Astrocyte (in vitro differentiated cells and primary cell): Measurements from ENCODE around the gene HTRA2. TPM values are rescaled to one million over a fixed set of nuclear protein-coding genes. Genes with fewer than 3 reads are reported as not detected.

Experiments
- DNase-seq: peaks from one replicate; pipeline ENCODE4 v3.0.0-alpha.2; 2010; ENCODE audit warnings: low read depth
- FAIRE-seq: peaks from 2 replicates; lab custom pipeline; 2011; peaks lifted over from hg19 to GRCh38; lab: Jason Lieb, UNC
- H2AFZ ChIP-seq: 2 replicates; pipeline ENCODE4 v1.6.0; 2012; ENCODE audit warnings: low read depth, low read length, inconsistent platforms
- H3K27ac ChIP-seq: 2 replicates; pipeline ENCODE4 v1.5.1; 2011; ENCODE audit warnings: low read depth, low read length, inconsistent platforms
- H3K27me3 ChIP-seq: 2 replicates; pipeline ENCODE4 v1.6.0; 2011; ENCODE audit warnings: low read length, inconsistent platforms; ENCODE audit not compliant: insufficient read depth
- H3K36me3 ChIP-seq: 2 replicates; pipeline ENCODE4 v1.5.1; 2011; ENCODE audit warnings: low read length, inconsistent platforms; ENCODE audit not compliant: insufficient read depth
- H3K4me1 ChIP-seq: 2 replicates; pipeline ENCODE4 v1.5.1; 2011; ENCODE audit warnings: low read length, inconsistent platforms; ENCODE audit not compliant: insufficient read depth
- H3K4me2 ChIP-seq: 2 replicates; pipeline ENCODE4 v1.6.0; 2012; ENCODE audit warnings: low read length, inconsistent platforms
- H3K4me3 ChIP-seq: 2 replicates; pipeline ENCODE4 v1.5.1; 2011; ENCODE audit warnings: low read depth, mild to moderate bottlenecking, low read length, inconsistent platforms; ENCODE audit not compliant: insufficient read depth
- H3K79me2 ChIP-seq: 2 replicates; pipeline ENCODE4 v1.6.0; 2012; ENCODE audit warnings: mild to moderate bottlenecking, low read length, inconsistent platforms; ENCODE audit not compliant: insufficient read depth
- H3K9ac ChIP-seq: 2 replicates; pipeline ENCODE4 v1.6.0; 2012; ENCODE audit warnings: mild to moderate bottlenecking, low read length, inconsistent platforms
- H3K9me3 ChIP-seq: 2 replicates; pipeline ENCODE4 v1.5.1; 2012; ENCODE audit warnings: low read depth, mild to moderate bottlenecking, low read length, inconsistent platforms; ENCODE audit not compliant: insufficient read depth
- H4K20me1 ChIP-seq: 2 replicates; pipeline ENCODE4 v1.6.0; 2012; ENCODE audit warnings: low read length, inconsistent platforms; ENCODE audit not compliant: insufficient read depth
- H3K27ac Mint-ChIP-seq: one replicate; pipeline ENCODE4 v1.8.0; 2021; ENCODE audit warnings: mild to moderate bottlenecking, mixed read lengths; ENCODE audit not compliant: unreplicated experiment
- H3K27me3 Mint-ChIP-seq: one replicate; pipeline ENCODE4 v1.8.0; 2021; ENCODE audit warnings: low read depth, mixed read lengths; ENCODE audit not compliant: unreplicated experiment
- H3K36me3 Mint-ChIP-seq: one replicate; pipeline ENCODE4 v1.8.0; 2021; ENCODE audit warnings: low read depth, mixed read lengths; ENCODE audit not compliant: unreplicated experiment
- H3K4me1 Mint-ChIP-seq: one replicate; pipeline ENCODE4 v1.8.0; 2021; ENCODE audit warnings: low read depth, mixed read lengths; ENCODE audit not compliant: unreplicated experiment
- H3K4me3 Mint-ChIP-seq: one replicate; pipeline ENCODE4 v1.8.0; 2021; ENCODE audit warnings: mild to moderate bottlenecking, moderate library complexity, mixed read lengths; ENCODE audit not compliant: unreplicated experiment
- H3K9me3 Mint-ChIP-seq: one replicate; pipeline ENCODE4 v1.8.0; 2021; ENCODE audit warnings: mild to moderate bottlenecking, mixed read lengths; ENCODE audit not compliant: unreplicated experiment
- EZH2 ChIP-seq: IDR thresholded peaks from 2 replicates; pipeline ENCODE4 v1.6.1; 2012; ENCODE audit warnings: mild to moderate bottlenecking, low read length, inconsistent platforms; ENCODE audit not compliant: insufficient read depth
- total RNA-seq: library from RNA; stranded (reverse); gene quantifications from 2 replicates; pipeline ENCODE4 v1.2.1, GENCODE V29; 2021
- TF ChIP-seq, protein P1 (sequence below): IDR thresholded peaks from 2 replicates; pipeline ENCODE4 v1.5.1; 2011; ENCODE audit warnings: low read depth, mild to moderate bottlenecking, inconsistent platforms, low read length, moderate library complexity; ENCODE audit not compliant: insufficient read depth

The HTRA2 gene
- total RNA-seq, 1 donor from 2014 or later: 24.4 TPM

DNA sequence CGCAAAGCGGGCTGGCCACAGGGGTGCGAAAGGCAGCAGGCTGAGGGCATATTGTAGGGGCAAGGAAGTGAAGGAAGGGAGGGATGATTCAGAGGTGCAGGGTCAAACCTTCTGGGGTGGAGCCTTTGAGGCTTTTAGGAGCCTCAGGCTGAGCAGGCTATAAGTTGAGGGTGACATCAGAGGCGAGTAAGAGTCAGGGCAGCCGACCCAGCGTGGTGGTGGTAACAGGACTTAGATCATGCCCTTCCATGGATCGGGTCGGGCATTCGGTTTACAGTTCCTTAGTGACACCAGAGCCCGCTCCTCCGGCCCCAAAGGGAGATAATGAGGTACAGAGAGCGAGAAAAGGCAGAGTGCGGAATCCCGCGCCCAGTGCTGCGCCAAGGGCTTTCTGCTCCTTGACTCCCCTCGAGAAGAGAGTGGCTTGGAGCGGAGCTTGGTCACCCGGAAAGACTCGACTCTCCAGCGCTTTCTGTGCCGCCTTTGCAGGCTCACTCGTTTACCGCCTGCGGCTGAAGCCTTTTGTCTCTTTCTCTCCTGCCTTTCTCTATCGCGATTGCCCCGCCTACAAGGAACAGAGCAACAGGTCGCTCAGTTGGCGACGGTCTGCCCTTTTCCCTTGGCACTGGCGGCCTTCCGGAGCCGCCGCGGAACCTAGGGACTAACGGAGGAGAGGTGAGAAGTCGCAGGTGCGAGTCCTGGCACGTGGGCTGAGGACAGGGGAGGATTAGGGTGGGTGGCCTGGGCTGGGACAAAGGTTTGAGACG lies 31.1 kb upstream of the HTRA2 start:
- H3K9ac ChIP-seq: no peak overlapping the region
- H2AFZ ChIP-seq: peak overlapping the region; percentile 21
- TF ChIP-seq EZH2: peak; percentile 89
- TF ChIP-seq, protein P1, sequence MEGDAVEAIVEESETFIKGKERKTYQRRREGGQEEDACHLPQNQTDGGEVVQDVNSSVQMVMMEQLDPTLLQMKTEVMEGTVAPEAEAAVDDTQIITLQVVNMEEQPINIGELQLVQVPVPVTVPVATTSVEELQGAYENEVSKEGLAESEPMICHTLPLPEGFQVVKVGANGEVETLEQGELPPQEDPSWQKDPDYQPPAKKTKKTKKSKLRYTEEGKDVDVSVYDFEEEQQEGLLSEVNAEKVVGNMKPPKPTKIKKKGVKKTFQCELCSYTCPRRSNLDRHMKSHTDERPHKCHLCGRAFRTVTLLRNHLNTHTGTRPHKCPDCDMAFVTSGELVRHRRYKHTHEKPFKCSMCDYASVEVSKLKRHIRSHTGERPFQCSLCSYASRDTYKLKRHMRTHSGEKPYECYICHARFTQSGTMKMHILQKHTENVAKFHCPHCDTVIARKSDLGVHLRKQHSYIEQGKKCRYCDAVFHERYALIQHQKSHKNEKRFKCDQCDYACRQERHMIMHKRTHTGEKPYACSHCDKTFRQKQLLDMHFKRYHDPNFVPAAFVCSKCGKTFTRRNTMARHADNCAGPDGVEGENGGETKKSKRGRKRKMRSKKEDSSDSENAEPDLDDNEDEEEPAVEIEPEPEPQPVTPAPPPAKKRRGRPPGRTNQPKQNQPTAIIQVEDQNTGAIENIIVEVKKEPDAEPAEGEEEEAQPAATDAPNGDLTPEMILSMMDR: no peak
- H3K36me3 ChIP-seq: no peaks in the 10 kb centered on the region
- H3K4me3 ChIP-seq: peak overlapping the region; percentile 5
- DNase-seq: no peak
- H3K9me3 ChIP-seq: no peaks in the 10 kb centered on the region
- Mint-ChIP-seq H3K4me3 (peak overlapping the region; percentile 81), H3K4me1 (peaks cover 11% of the 10 kb centered on the region), H3K9me3 (no peaks in the 10 kb centered on the region), H3K27me3 (peaks cover 66% of the 10 kb centered on the region), H3K36me3 (peaks cover 6% of the 10 kb centered on the region), H3K27ac (peak overlapping the region; percentile 38)
- no peaks in the 10 kb centered on the region for H4K20me1 ChIP-seq
- peak overlapping the region; percentile 85 for H3K4me2 ChIP-seq
- no peaks in the 10 kb centered on the region for H3K79me2 ChIP-seq
- H3K27me3 ChIP-seq: peaks cover 42% of the 10 kb centered on the region
- no peak overlapping the region for H3K27ac ChIP-seq
- FAIRE-seq: no peak
- peaks cover 29% of the 10 kb centered on the region for H3K4me1 ChIP-seq

DNA sequence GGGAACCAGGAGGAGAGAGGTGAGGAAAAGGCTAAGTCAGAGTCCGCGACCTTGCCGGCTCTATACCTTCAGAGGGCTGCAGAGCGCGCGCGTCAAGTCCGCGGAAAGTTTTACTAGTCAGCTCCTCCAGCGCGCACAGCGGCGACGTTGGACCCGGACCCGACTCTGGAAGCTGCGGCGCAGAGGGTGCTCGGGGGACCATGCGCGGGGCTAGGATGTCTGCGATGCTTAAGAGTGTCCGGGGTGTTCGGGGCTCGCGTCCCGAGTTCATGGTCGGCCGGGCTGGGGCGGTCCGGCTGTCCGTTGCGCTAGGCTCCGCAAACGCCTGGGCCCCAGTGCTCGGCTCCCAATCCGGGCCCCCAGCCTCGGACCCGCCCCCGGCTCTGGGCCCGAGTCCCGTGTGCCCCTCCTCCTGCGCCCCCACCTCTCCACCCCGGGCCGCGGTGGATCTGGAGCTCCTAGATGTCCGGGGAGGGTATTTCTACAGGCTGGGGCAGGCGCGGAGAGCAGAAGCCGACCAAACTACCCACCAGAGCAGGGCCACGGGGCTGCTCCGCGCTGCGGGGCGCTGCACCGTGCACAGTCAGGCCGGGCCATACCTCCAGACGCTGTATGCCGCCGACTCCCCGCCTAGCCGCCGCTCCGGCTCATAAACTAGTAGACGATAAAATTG lies 30.3 kb upstream of the HTRA2 start, which contains the start of gene LBX2:
LBX2 (minus strand) TSS at position 337 of the 673 bp plus-strand sequence; CDS start at position 271, 66 bp downstream.
- Histone ChIP-seq H4K20me1 (no peaks in the 10 kb centered on the region), H3K4me2 (peak within 1 kb of the TSS; percentile 85), H3K79me2 (peaks cover 4% of the 10 kb centered on the region), H2AFZ (peak within 1 kb of the TSS; percentile 21), H3K36me3 (no peaks in the 10 kb centered on the region), H3K27ac (no peak within 1 kb of the TSS), H3K27me3 (peaks cover 42% of the 10 kb centered on the region), H3K9ac (no peak within 1 kb of the TSS), H3K9me3 (no peaks in the 10 kb centered on the region), H3K4me3 (peak within 1 kb of the TSS; percentile 5), H3K4me1 (peaks cover 36% of the 10 kb centered on the region)
- Mint-ChIP-seq H3K4me3 (peak within 1 kb of the TSS; percentile 81), H3K4me1 (peaks cover 13% of the 10 kb centered on the region), H3K36me3 (peaks cover 6% of the 10 kb centered on the region), H3K27ac (peak within 1 kb of the TSS; percentile 38), H3K27me3 (peaks cover 66% of the 10 kb centered on the region), H3K9me3 (no peaks in the 10 kb centered on the region)
- TF ChIP-seq EZH2: peak; percentile 79
- TF ChIP-seq, protein P1: no peak
- no peak for FAIRE-seq
- DNase-seq: no peak
